CD4-positive, alpha-beta T cell treated with Interleukin-2 at 100 ng/mL for 4 hours (primary cell): ENCODE results near the gene ZNF200.
"Not testable (repeated sequence)": the region's sequence is repeated elsewhere in the genome, so short reads cannot be mapped to it uniquely, and the experiment has no call there.

Experiments used
- DNase-seq: peaks from one replicate; pipeline ENCODE4 v3.0.0-alpha.2; 2020; ENCODE audit warnings: low spot score

ZNF200 gene

DNA sequence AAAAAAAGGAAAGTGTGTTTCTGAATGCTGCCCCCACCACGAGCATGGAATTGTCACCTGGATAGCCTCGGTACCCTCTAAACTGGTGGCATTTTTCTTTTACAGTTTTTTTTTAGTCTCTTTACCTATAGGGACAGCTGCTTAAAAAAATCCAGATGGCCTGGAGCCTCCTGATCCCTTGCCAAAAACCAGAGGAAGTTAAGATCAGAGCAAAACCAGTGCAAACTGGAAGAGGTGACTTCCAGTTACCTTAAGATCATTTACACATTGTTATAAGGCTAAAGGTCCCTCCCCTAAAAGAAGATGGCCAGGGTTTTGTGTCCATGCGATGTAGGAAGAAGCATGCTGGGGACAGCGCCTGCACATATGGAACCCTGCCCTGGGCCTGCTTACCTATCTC, 18.0 kb upstream of the ZNF200 start:
- DNase-seq, result no peak

DNA sequence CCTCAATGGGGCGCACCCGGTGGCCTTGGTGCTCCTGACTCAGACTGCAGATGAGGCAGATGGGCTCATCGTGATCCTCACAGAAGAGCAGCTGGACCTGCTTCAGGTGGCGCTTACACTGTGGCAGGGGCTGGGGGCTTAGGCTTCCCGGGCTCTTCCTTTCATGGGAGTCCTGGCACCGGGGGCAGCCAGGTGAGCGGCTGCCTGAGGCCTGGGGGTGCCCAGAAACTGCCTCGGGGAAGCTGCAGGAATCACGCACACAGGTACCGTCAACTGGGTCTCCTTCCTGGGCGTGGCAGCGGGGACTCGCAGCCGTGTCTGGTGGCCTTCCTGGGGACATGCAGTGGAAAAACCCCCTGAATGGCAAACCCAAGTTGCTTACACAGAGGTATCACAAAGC, 14.5 kb upstream of the ZNF200 start:
- no peak for DNase-seq

- no peak for DNase-seq
These were observed 14.1 kb upstream of the ZNF200 start for GRCh38 chr16:3249020-3249419.

- DNase-seq, result no peak
These were observed 13.6 kb upstream of the ZNF200 start for GRCh38 chr16:3248596-3248995.

DNA sequence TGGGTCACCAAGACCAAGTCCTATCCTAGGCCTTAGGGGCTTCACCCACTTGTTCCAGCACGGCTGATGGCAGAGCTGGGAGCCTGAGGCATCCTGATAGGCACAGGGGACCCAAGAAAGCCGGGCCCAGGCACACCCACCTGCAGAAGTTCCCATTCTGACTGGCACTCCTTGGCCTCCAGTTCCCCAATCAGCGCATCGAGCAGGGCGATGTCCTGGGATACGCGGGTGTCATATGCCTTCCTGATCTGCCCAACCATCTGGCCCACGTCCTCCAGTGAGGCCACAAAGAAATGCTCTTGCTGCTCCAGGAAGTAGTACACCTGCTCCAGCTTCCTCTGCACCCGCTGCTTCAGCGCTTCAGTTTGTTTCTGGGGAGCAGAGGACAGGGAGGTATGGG, 11.9 kb upstream of the ZNF200 start:
- no peak for DNase-seq

- DNase-seq, result no peak
These were observed 11.0 kb upstream of the ZNF200 start for GRCh38 chr16:3246002-3246401.

- DNase-seq, result no peak
These were observed 8.9 kb upstream of the ZNF200 start for GRCh38 chr16:3243882-3244281.

GRCh38 chr16:3242709-3243108, 7.8 kb upstream of the ZNF200 start:
- no peak for DNase-seq

GRCh38 chr16:3241761-3242160, 6.8 kb upstream of the ZNF200 start:
- no peak for DNase-seq

DNA sequence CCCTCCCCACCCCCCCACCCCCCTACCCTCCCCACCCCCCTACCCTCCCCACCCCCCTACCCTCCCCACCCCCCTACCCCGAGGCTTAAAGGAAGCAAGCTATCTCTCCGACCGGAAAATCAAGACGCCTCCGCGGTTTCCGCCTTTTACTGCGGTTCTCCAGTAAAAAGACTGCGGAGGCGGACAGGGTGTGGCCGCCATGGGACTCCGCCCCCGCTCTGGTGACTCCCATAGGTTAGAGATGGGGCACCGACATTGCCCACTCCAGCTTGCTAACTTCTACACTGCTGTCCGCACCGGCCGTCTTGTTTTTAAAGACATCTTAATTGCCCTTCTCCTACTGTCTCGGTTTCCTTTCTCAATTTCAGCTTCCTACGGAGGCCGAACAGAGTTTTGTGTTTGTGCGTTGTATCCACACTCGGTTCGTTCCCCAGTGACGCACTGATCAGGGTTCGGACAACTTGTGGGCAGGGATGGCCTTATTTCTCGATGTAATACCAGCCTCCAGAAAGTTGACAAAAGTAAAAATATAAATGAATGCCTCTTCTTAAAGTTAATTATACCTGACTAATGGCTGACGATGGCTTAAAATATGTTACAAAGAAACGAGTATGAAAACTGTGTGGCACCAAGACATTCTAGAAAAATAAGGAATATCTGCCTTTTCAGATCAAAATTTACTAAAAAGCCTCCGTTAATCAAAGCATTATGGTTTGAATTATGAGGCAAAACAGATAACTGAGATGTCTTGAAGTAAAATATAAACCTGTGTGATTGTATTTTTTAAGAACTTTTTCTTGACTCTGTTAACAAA, 1.1 kb upstream of the ZNF200 start:
- DNase-seq, result peak; percentile 15

DNA sequence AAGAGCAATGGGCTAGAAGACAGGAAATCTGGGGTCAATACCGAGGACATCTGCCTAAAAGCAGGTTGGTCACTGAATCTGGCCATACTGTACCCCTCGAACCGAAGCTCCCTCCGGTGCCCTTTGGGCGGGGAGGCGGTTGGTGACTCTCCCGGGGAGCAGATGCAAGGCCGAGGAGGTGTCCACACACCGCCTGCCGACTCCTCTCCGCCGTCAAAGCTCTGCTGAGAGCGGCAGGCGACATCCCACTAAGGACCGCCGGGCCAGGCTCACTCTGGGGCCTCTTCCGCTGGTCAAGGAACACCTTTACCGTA, 458 bp downstream of the ZNF200 start:
- no peak for DNase-seq

DNA sequence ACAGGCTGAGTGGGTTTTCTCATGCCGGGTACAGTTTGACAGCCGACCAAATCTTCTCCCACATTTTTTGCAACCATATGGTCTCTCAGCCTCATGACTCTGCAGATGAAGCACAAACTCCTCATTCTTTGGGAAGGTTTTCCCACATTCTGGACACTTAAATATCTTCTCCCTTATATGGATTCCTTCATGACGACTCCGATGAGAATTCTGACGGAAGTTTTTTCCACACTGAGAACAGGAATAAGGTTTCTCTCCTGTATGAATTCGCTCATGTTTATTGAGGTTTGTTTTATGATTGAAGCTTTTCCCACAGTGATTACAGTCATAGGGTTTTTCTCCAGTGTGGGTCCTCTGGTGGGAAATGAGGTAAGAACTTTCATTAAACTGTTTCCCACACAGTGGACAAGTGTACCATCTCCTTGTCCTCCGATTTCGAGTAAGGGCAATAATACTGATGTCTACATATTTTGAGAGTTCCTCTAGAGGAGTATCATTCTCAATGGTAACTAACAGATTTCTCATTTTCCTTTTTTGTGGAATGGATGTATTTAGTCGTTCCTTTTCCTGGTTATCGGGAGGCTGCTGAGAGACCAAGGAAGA, 10.9 kb downstream of the ZNF200 start:
- DNase-seq, result no peak

GRCh38 chr16:3220839-3221238, 14.1 kb downstream of the ZNF200 start:
- DNase-seq, result no peak

GRCh38 chr16:3216263-3216640, 18.7 kb downstream of the ZNF200 start:
- DNase-seq, result no peak

GRCh38 chr16:3215601-3216262, 19.2 kb downstream of the ZNF200 start:
- DNase-seq, result no peak

DNA sequence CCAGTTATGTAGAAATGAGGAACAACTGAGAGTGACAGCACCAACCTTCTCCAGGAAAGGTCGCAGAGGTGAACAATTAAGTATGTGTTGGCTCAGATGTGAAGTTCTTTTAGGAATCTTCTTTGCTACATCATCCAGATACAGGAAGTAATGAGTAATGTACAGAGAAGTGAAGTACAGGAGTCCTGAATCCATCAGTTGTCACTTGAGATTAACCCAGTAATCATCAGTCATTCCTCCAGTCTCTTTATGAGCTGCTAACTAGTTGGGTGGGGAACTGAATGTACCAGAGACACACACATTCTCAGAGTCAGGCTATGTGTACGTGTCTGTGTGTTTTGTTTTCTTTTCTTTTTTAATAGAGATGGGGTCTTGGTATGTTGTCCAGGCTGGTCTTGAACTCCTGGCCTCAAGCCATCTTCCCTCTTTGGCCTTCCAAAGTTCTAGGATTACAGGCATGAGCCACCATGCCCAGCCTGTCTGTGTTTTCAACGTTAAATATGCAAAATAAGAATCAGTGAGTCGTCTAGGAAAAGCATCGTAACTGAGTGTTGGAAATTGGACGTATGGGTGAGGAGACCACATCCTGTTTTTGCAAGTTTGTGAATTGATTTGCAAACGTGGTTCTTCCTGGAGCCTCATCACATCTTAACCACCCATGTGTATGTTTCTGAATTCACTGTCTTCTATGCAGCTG, 19.9 kb downstream of the ZNF200 start:
- peak; percentile 52 for DNase-seq

- DNase-seq, result no peak
These were observed 22.4 kb downstream of the ZNF200 start for GRCh38 chr16:3212567-3212966.

DNA sequence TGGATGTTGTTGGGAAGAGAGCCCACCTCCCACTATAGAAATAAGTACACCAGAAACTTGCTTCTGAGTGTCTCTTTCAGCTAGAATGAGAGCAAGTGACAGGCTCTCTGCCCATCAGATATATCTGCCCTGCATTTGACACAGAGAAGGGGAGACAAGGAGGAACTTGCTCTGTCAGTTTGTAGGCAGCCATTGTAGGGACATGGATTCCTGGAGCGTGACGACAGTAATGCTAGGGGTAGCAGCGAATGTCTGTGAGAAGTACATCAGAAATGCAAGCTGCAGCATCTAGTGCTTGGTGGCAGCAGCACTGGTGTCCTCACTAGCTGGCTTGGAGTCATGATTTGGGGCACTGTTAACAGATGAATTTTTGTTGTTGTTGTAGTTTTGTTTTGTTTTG, 23.0 kb downstream of the ZNF200 start:
- no peak for DNase-seq

DNA sequence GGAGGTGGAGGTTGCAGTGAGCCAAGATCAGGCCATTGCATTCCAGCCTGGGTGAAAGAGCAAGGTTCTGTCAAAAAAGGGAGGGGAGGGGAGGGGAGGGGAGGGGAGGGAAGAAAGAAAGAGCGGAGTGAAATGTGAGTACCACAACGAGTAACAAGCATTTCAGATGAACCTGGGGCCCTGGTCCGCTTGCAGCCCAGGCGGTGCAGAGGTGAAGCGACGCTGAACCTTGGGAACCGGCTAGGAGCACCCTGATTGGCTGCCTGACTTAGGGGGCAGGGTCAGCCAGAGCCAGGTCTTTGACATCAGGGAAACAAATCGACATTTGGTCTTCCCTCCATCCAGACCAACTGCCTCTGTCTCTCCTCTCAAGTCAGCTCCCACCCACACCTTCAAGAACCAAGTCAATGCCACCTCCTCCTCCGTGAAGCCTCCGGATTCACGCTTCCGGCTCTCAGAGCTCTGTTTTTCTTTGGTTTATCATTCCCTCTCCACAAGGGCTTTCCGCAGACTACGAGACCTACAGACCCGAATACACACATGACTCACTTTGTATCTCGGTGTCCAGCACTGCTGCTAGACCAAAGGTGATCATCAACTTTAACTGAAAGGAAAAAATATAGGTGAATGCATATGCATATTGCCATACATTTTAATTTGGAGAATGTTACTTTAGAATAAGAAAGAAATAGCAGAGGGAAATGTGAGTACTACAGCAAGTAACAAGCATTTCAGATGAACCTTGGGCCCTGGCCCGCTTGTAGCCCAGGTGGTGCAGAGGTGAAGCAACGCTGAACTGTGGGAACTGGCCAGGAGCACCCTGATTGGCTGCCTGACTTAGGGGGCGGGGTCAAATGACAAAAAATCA, 27.6 kb downstream of the ZNF200 start:
- DNase-seq, result no peak

GRCh38 chr16:3205939-3206338, 29.0 kb downstream of the ZNF200 start:
- not testable (repeated sequence) for DNase-seq

DNA sequence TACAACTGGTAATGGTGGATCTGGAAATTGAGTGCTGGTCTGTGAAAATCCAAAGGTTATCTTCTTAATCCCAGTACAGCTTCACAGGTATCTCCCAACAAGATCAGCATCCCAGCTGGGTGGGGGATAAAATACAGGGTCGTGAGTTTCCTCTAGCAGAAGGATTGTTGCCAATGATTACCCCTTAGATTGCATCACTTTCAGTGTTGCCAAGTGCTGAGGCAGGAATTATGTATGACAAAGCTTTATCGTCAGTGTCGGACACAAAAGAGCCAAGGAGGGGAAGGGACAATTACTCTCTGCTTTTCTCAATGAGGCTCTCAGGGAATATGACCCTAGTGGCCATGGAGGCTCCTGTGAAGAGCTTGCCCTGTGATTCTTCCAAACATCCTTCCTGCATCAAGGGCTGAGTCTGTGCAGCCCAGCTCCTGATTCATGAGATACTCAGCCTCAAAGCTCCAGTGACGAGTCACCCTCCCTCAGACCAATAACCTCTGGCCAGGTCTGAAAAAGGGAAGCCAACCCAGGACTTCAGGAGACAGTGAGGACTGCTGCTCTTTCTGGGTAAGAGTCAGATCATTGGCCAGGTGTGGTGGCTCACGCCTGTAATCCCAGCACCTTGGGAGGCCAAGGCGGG, 31.9 kb downstream of the ZNF200 start:
- DNase-seq, result no peak
